ENCODE results near the gene TPSB2. TPM values are rescaled to one million over a fixed set of nuclear protein-coding genes. Genes with fewer than 3 reads are reported as not detected.
"Not testable (repeated sequence)": the region's sequence is repeated elsewhere in the genome, so short reads cannot be mapped to it uniquely, and the experiment has no call there.

Gene TPSB2
- total and polyA plus RNA-seq, 2 experiments from 2014 or later = not detected

- H3K27ac ChIP-seq; H3K36me3 ChIP-seq (ENCODE audit: low read depth); in situ Hi-C loops (cut with MboI); DNase-seq; H3K9me2 ChIP-seq (ENCODE audit: insufficient read depth); H3K4me1 ChIP-seq (ENCODE audit: insufficient read depth); H3K9ac ChIP-seq; H3K4me2 ChIP-seq (ENCODE audit: unreplicated experiment); H2AFZ ChIP-seq; H4K20me1 ChIP-seq (ENCODE audit: insufficient read depth); H3K27me3 ChIP-seq (replicated peaks; ENCODE audit: insufficient read depth); H3F3A ChIP-seq (ENCODE audit: insufficient read depth); H3K79me2 ChIP-seq (ENCODE audit: insufficient read depth); H3K4me3 ChIP-seq; H3K9me3 ChIP-seq (ENCODE audit: low read depth): not testable (repeated sequence)
- 63 to 64% methylated on average over 10 to 12 of the region's 14 CpGs for WGBS, 2 experiments (ENCODE audit: low coverage in 1 of 2, low lambda C conversion rate in 2 of 2, missing lambda C conversion rate in 2 of 2)
These were observed 18.0 kb upstream of the TPSB2 start for GRCh38 chr16:1247903-1248537.

GRCh38 chr16:1245452-1246020 lies 15.6 kb upstream of the TPSB2 start:
- no peak overlapping the region for H2AFZ ChIP-seq

GRCh38 chr16:1244881-1245280 lies 14.9 kb upstream of the TPSB2 start:
- H3K4me2 ChIP-seq (ENCODE audit: unreplicated experiment) = no peak overlapping the region
- H3K27me3 ChIP-seq (replicated peaks; ENCODE audit: insufficient read depth) = peaks cover 10% of the 10 kb centered on the region; the same call in 1 of the 2 replicates
- H4K20me1 ChIP-seq (ENCODE audit: insufficient read depth) = no peaks in the 10 kb centered on the region
- TF ChIP-seq EZH2 (IDR thresholded peaks at IDR 0.05; ENCODE audit: insufficient read depth, poor library complexity, severe bottlenecking) (no peak), EZH2phosphoT487 (IDR thresholded peaks at IDR 0.05; ENCODE audit: insufficient read depth, low read depth) (no peak)
- H3K4me3 ChIP-seq = no peak overlapping the region
- H3K9me3 ChIP-seq (ENCODE audit: low read depth) = no peaks in the 10 kb centered on the region
- no peak for DNase-seq
- H3K9ac ChIP-seq = no peak overlapping the region
- no peaks in the 10 kb centered on the region for H3F3A ChIP-seq (ENCODE audit: insufficient read depth)
- no peaks in the 10 kb centered on the region for H3K36me3 ChIP-seq (ENCODE audit: low read depth)
- 63 to 65% methylated on average over 11 to 12 of the region's 12 CpGs for WGBS, 2 experiments (ENCODE audit: low coverage in 1 of 2, low lambda C conversion rate in 2 of 2, missing lambda C conversion rate in 2 of 2)
- no peak overlapping the region for H2AFZ ChIP-seq
- no peak overlapping the region for H3K27ac ChIP-seq
- in situ Hi-C loops (cut with MboI) = no loop called here
- H3K4me1 ChIP-seq (ENCODE audit: insufficient read depth) = no peaks in the 10 kb centered on the region
- no peaks in the 10 kb centered on the region for H3K9me2 ChIP-seq (ENCODE audit: insufficient read depth)
- H3K79me2 ChIP-seq (ENCODE audit: insufficient read depth) = no peaks in the 10 kb centered on the region

More at GRCh38 chr16:1245452-1246020, 15.6 kb upstream of the TPSB2 start:
- H3K9me3 ChIP-seq (ENCODE audit: low read depth) = no peaks in the 10 kb centered on the region
- 43 to 45% methylated on average over 22 of the region's 22 CpGs for WGBS, 2 experiments (ENCODE audit: low coverage in 1 of 2, low lambda C conversion rate in 2 of 2, missing lambda C conversion rate in 2 of 2)
- in situ Hi-C loops (cut with MboI) = no loop called here
- no peak for TF ChIP-seq EZH2 (IDR thresholded peaks at IDR 0.05; ENCODE audit: insufficient read depth, poor library complexity, severe bottlenecking)
- TF ChIP-seq EZH2phosphoT487 (IDR thresholded peaks at IDR 0.05; ENCODE audit: insufficient read depth, low read depth) = no peak
- H3K36me3 ChIP-seq (ENCODE audit: low read depth) = no peaks in the 10 kb centered on the region
- peaks cover 10% of the 10 kb centered on the region; the same call in 1 of the 2 replicates for H3K27me3 ChIP-seq (replicated peaks; ENCODE audit: insufficient read depth)
- no peak for DNase-seq
- H3K4me1 ChIP-seq (ENCODE audit: insufficient read depth) = no peaks in the 10 kb centered on the region
- H3K9me2 ChIP-seq (ENCODE audit: insufficient read depth) = no peaks in the 10 kb centered on the region
- no peaks in the 10 kb centered on the region for H3F3A ChIP-seq (ENCODE audit: insufficient read depth)
- H3K4me3 ChIP-seq = no peak overlapping the region
- no peaks in the 10 kb centered on the region for H4K20me1 ChIP-seq (ENCODE audit: insufficient read depth)
- H3K79me2 ChIP-seq (ENCODE audit: insufficient read depth) = no peaks in the 10 kb centered on the region
- H3K4me2 ChIP-seq (ENCODE audit: unreplicated experiment) = no peak overlapping the region
- no peak overlapping the region for H3K9ac ChIP-seq
- H3K27ac ChIP-seq = no peak overlapping the region

- WGBS, 2 experiments (ENCODE audit: low coverage in 1 of 2, low lambda C conversion rate in 2 of 2, missing lambda C conversion rate in 2 of 2) = 51 to 54% methylated on average over 22 to 23 of the region's 32 CpGs
- H4K20me1 ChIP-seq (ENCODE audit: insufficient read depth); H3K27me3 ChIP-seq (replicated peaks; ENCODE audit: insufficient read depth); H3K79me2 ChIP-seq (ENCODE audit: insufficient read depth); DNase-seq; H3K9me2 ChIP-seq (ENCODE audit: insufficient read depth); in situ Hi-C loops (cut with MboI); H3K4me2 ChIP-seq (ENCODE audit: unreplicated experiment); H3K36me3 ChIP-seq (ENCODE audit: low read depth); H3K4me3 ChIP-seq; H3K4me1 ChIP-seq (ENCODE audit: insufficient read depth); H3K9ac ChIP-seq; H3K27ac ChIP-seq; H2AFZ ChIP-seq; H3K9me3 ChIP-seq (ENCODE audit: low read depth); H3F3A ChIP-seq (ENCODE audit: insufficient read depth): not testable (repeated sequence)
These were observed 14.2 kb upstream of the TPSB2 start for GRCh38 chr16:1243907-1244850.

GRCh38 chr16:1243363-1243762 lies 13.4 kb upstream of the TPSB2 start:
- H3K9me2 ChIP-seq (ENCODE audit: insufficient read depth); H3K4me3 ChIP-seq; H2AFZ ChIP-seq; H3K4me1 ChIP-seq (ENCODE audit: insufficient read depth); H3K36me3 ChIP-seq (ENCODE audit: low read depth); H3F3A ChIP-seq (ENCODE audit: insufficient read depth); H3K27me3 ChIP-seq (replicated peaks; ENCODE audit: insufficient read depth); in situ Hi-C loops (cut with MboI); H3K9ac ChIP-seq; DNase-seq; H4K20me1 ChIP-seq (ENCODE audit: insufficient read depth); H3K79me2 ChIP-seq (ENCODE audit: insufficient read depth); H3K9me3 ChIP-seq (ENCODE audit: low read depth); H3K4me2 ChIP-seq (ENCODE audit: unreplicated experiment); H3K27ac ChIP-seq: not testable (repeated sequence)
- 31 to 32% methylated on average over 7 to 8 of the region's 11 CpGs for WGBS, 2 experiments (ENCODE audit: low coverage in 1 of 2, low lambda C conversion rate in 2 of 2, missing lambda C conversion rate in 2 of 2)

GRCh38 chr16:1241081-1241480 lies 11.1 kb upstream of the TPSB2 start:
- in situ Hi-C loops (cut with MboI); H3K4me3 ChIP-seq; H3K9me3 ChIP-seq (ENCODE audit: low read depth); H3K9ac ChIP-seq; H3K27me3 ChIP-seq (replicated peaks; ENCODE audit: insufficient read depth); H3K4me1 ChIP-seq (ENCODE audit: insufficient read depth); H3K4me2 ChIP-seq (ENCODE audit: unreplicated experiment); H3F3A ChIP-seq (ENCODE audit: insufficient read depth); H4K20me1 ChIP-seq (ENCODE audit: insufficient read depth); H3K9me2 ChIP-seq (ENCODE audit: insufficient read depth); H3K27ac ChIP-seq; H2AFZ ChIP-seq; H3K79me2 ChIP-seq (ENCODE audit: insufficient read depth); DNase-seq; H3K36me3 ChIP-seq (ENCODE audit: low read depth): not testable (repeated sequence)
- WGBS, 2 experiments (ENCODE audit: low coverage in 1 of 2, low lambda C conversion rate in 2 of 2, missing lambda C conversion rate in 2 of 2) = 87 to 100% methylated on average over 1 to 3 of the region's 15 CpGs

Data from GM23248 (cell line).